ENCODE measurements around the gene NCF4.

Gene NCF4

GRCh38 chr22:36816636-36817524 is 43.9 kb upstream of the NCF4 start, which contains the start of gene PVALB:
Gene PVALB (minus strand): TSS chr22:36817035. CDS start chr22:36817005, 30 bp downstream.
- no peak within 1 kb of the TSS for H3K4me3 ChIP-seq (ENCODE audit: low read depth, low read length)
- DNase-seq: peak; percentile 57
- H3K36me3 ChIP-seq: no peaks in the 10 kb centered on the region
- H3K27me3 ChIP-seq: peaks cover 72% of the 10 kb centered on the region
- H3K4me1 ChIP-seq: no peaks in the 10 kb centered on the region
- no peaks in the 10 kb centered on the region for H3K9me3 ChIP-seq
- no peak for TF ChIP-seq CTCF (IDR thresholded peaks at IDR 0.05; ENCODE audit: low read depth, low read length)

DNA sequence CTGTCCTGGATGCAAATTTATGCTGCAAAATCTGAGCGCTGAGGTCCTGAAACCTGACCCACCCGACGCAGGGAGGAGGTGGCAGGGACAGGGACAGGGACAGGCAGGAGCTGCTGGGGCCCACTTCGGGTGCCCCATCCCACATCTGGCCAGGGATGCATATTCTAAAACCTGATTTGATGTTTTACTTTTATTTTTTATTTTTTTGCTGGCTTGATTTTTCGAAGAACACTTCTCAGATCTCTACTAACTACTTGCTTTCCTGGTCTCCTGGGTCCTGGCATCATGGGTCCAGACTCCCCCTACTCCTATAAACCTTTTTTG is 43.3 kb upstream of the NCF4 start:
- Histone ChIP-seq H3K4me1 (no peaks in the 10 kb centered on the region), H3K4me3 (ENCODE audit: low read depth, low read length) (no peak overlapping the region), H3K27me3 (peaks cover 72% of the 10 kb centered on the region), H3K9me3 (no peaks in the 10 kb centered on the region), H3K36me3 (no peaks in the 10 kb centered on the region)
- DNase-seq: no peak
- no peak for TF ChIP-seq CTCF (IDR thresholded peaks at IDR 0.05; ENCODE audit: low read depth, low read length)

- peaks cover 68% of the 10 kb centered on the region for H3K27me3 ChIP-seq
- no peak for TF ChIP-seq CTCF (IDR thresholded peaks at IDR 0.05; ENCODE audit: low read depth, low read length)
- no peak overlapping the region for H3K4me3 ChIP-seq (ENCODE audit: low read depth, low read length)
- H3K4me1 ChIP-seq: no peaks in the 10 kb centered on the region
- H3K36me3 ChIP-seq: no peaks in the 10 kb centered on the region
- H3K9me3 ChIP-seq: no peaks in the 10 kb centered on the region
- DNase-seq: no peak
Observed at GRCh38 chr22:36818010-36818642, 42.7 kb upstream of the NCF4 start.

GRCh38 chr22:36819112-36819511 is 41.7 kb upstream of the NCF4 start:
- Histone ChIP-seq H3K27me3 (peaks cover 59% of the 10 kb centered on the region), H3K4me1 (no peaks in the 10 kb centered on the region), H3K4me3 (ENCODE audit: low read depth, low read length) (no peak overlapping the region), H3K36me3 (no peaks in the 10 kb centered on the region), H3K9me3 (no peaks in the 10 kb centered on the region)
- no peak for TF ChIP-seq CTCF (IDR thresholded peaks at IDR 0.05; ENCODE audit: low read depth, low read length)
- DNase-seq: no peak

DNA sequence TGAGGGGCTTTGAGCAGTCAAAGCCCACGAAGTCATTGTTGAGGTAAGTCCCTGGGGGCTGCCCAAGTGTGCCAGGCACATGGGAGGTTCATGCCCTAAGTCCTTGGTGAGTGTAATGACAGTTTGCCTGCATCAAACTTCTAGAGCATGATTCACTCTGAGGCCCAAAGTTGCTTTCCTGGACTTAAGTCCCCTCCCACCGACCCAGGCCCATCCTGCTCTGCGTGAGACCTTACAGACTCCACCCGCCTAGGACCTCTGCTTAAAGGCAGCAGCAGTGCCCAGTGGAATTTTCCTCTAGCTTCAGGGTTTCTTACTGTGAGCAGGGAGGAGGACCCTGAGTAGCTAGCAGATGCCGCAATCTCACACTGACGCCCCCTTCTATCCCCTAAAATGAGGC is 38.2 kb upstream of the NCF4 start:
- Histone ChIP-seq H3K36me3 (no peaks in the 10 kb centered on the region), H3K27me3 (peaks cover 24% of the 10 kb centered on the region), H3K9me3 (no peaks in the 10 kb centered on the region), H3K4me3 (ENCODE audit: low read depth, low read length) (no peak overlapping the region), H3K4me1 (no peaks in the 10 kb centered on the region)
- no peak for DNase-seq
- TF ChIP-seq CTCF (IDR thresholded peaks at IDR 0.05; ENCODE audit: low read depth, low read length): no peak
